ENCODE data around the gene RAB19. TPM values are rescaled to one million over a fixed set of nuclear protein-coding genes. Genes with fewer than 3 reads are reported as not detected.

RAB19 gene
- polyA plus RNA-seq, 1 donor from 2014 or later: not detected

DNA sequence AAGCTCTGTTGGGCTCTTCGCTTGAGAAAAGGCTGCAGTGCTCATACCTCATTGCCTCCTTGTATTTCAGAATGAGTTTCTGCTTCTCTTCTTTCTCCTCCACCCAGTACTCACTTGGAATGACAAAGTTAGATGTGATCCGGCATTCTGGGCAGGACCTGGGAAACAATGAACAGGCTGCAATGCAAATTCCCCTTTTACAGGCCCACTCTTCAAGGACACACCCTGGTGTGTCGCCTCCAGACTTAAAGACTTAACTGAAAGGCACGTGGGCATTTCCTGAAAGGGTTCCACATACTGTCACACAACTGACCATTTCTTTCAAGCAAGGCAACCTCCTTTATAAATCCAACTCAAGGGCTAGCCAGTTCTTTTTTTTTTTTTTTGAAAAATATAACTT is 51.9 kb downstream of the RAB19 start:
- no peaks in the 10 kb centered on the region for H3K9me3 ChIP-seq (ENCODE audit: low read length)
- H4K20me1 ChIP-seq (ENCODE audit: insufficient read depth): no peaks in the 10 kb centered on the region
- H3K36me3 ChIP-seq (ENCODE audit: insufficient read depth, low read length): peaks cover 9% of the 10 kb centered on the region
- no peaks in the 10 kb centered on the region for H3F3A ChIP-seq (ENCODE audit: insufficient read depth, low read length, poor library complexity, severe bottlenecking)
- H3K27ac ChIP-seq (ENCODE audit: low read length): no peak overlapping the region
- no peak overlapping the region for H2AFZ ChIP-seq (ENCODE audit: low read depth, low read length)
- H3K4me2 ChIP-seq (ENCODE audit: low read length): no peak overlapping the region
- TF ChIP-seq, protein P1, sequence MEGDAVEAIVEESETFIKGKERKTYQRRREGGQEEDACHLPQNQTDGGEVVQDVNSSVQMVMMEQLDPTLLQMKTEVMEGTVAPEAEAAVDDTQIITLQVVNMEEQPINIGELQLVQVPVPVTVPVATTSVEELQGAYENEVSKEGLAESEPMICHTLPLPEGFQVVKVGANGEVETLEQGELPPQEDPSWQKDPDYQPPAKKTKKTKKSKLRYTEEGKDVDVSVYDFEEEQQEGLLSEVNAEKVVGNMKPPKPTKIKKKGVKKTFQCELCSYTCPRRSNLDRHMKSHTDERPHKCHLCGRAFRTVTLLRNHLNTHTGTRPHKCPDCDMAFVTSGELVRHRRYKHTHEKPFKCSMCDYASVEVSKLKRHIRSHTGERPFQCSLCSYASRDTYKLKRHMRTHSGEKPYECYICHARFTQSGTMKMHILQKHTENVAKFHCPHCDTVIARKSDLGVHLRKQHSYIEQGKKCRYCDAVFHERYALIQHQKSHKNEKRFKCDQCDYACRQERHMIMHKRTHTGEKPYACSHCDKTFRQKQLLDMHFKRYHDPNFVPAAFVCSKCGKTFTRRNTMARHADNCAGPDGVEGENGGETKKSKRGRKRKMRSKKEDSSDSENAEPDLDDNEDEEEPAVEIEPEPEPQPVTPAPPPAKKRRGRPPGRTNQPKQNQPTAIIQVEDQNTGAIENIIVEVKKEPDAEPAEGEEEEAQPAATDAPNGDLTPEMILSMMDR (IDR thresholded peaks at IDR 0.05; ENCODE audit: poor library complexity, severe bottlenecking): no peak
- no peaks in the 10 kb centered on the region for H3K9me2 ChIP-seq (ENCODE audit: insufficient read depth, low read length)
- H3K27me3 ChIP-seq (ENCODE audit: insufficient read depth, low read depth, low read length): no peaks in the 10 kb centered on the region
- H3K9ac ChIP-seq (ENCODE audit: low read length): no peak overlapping the region
- H3K79me2 ChIP-seq (replicated peaks; ENCODE audit: insufficient read depth, low read length): no peaks in the 10 kb centered on the region
- H3K4me3 ChIP-seq (ENCODE audit: low read length): no peak overlapping the region

DNA sequence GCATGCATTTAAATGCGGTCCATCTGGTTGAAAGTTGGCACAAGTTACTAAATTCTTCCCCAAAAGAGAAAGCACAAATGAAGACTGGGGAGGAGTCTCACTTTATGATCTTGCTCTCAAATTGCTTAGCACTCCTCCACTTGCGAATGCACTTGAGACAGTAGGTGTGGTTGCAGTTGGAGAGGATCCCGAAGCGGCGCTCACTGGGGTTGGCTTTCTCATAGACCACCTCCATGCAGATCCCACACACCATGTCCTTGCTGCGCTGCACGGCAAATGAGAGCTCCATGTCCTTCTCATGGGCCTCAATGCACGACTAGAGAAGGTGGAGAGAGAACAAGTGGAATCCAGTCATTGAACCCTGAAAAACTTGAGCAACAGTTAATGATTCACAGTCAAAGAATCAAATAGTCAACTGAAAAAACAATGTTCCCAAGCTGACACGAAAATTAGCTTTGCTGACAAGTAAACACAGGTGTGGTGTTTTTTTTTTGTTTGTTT is 52.7 kb downstream of the RAB19 start:
- peaks cover 9% of the 10 kb centered on the region for H3K36me3 ChIP-seq (ENCODE audit: insufficient read depth, low read length)
- no peak overlapping the region for H3K27ac ChIP-seq (ENCODE audit: low read length)
- H2AFZ ChIP-seq (ENCODE audit: low read depth, low read length): no peak overlapping the region
- H3K4me3 ChIP-seq (ENCODE audit: low read length): no peak overlapping the region
- no peaks in the 10 kb centered on the region for H3K9me2 ChIP-seq (ENCODE audit: insufficient read depth, low read length)
- no peaks in the 10 kb centered on the region for H4K20me1 ChIP-seq (ENCODE audit: insufficient read depth)
- no peak overlapping the region for H3K4me2 ChIP-seq (ENCODE audit: low read length)
- TF ChIP-seq, protein P1 (IDR thresholded peaks at IDR 0.05; ENCODE audit: poor library complexity, severe bottlenecking): no peak
- TF ChIP-seq MXI1 (conservative IDR thresholded peaks at IDR 0.05; ENCODE audit: poor library complexity, severe bottlenecking) (no peak), TAF1 (IDR thresholded peaks at IDR 0.05; ENCODE audit: low read depth) (no peak), RAD21 (conservative IDR thresholded peaks at IDR 0.05) (no peak), SMC3 (conservative IDR thresholded peaks at IDR 0.05; ENCODE audit: poor library complexity) (no peak)
- H3K9ac ChIP-seq (ENCODE audit: low read length): no peak overlapping the region
- no peaks in the 10 kb centered on the region for H3K9me3 ChIP-seq (ENCODE audit: low read length)
- H3K27me3 ChIP-seq (ENCODE audit: insufficient read depth, low read depth, low read length): no peaks in the 10 kb centered on the region
- H3K79me2 ChIP-seq (replicated peaks; ENCODE audit: insufficient read depth, low read length): no peaks in the 10 kb centered on the region
- H3F3A ChIP-seq (ENCODE audit: insufficient read depth, low read length, poor library complexity, severe bottlenecking): no peaks in the 10 kb centered on the region

DNA sequence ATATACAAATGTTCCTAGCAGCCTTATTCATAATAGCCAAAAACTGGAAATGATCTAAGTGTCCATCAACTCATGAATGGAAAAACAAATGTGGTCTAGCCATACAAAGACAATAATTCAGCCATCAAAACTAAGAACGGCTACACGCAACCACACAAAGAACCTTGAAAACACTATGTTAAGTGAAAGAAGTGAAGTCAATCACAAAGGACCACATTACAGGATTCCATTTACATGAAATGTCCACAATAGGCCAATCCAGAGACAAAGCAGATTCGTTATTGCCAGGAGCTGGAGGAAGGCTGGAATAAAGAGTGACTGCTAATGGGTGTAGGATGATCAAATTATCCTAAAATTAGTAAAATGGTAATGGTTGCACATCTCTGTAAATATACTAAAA is 54.3 kb downstream of the RAB19 start:
- Histone ChIP-seq H3F3A (ENCODE audit: insufficient read depth, low read length, poor library complexity, severe bottlenecking) (no peaks in the 10 kb centered on the region), H3K79me2 (replicated peaks; ENCODE audit: insufficient read depth, low read length) (no peaks in the 10 kb centered on the region), H4K20me1 (ENCODE audit: insufficient read depth) (no peaks in the 10 kb centered on the region), H3K4me2 (ENCODE audit: low read length) (no peak overlapping the region), H3K9me2 (ENCODE audit: insufficient read depth, low read length) (no peaks in the 10 kb centered on the region), H3K27ac (ENCODE audit: low read length) (no peak overlapping the region), H3K9ac (ENCODE audit: low read length) (no peak overlapping the region), H3K27me3 (ENCODE audit: insufficient read depth, low read depth, low read length) (no peaks in the 10 kb centered on the region), H3K9me3 (ENCODE audit: low read length) (no peaks in the 10 kb centered on the region), H2AFZ (ENCODE audit: low read depth, low read length) (no peak overlapping the region), H3K4me3 (ENCODE audit: low read length) (no peak overlapping the region), H3K36me3 (ENCODE audit: insufficient read depth, low read length) (peaks cover 9% of the 10 kb centered on the region)
- TF ChIP-seq POLR2AphosphoS5 (IDR thresholded peaks at IDR 0.05) (no peak), EP300 (conservative IDR thresholded peaks at IDR 0.05; ENCODE audit: poor library complexity, severe bottlenecking) (no peak), RAD21 (conservative IDR thresholded peaks at IDR 0.05) (no peak), MXI1 (conservative IDR thresholded peaks at IDR 0.05; ENCODE audit: poor library complexity, severe bottlenecking) (no peak), TAF1 (IDR thresholded peaks at IDR 0.05; ENCODE audit: low read depth) (no peak), SMC3 (conservative IDR thresholded peaks at IDR 0.05; ENCODE audit: poor library complexity) (no peak)
- TF ChIP-seq, protein P2, sequence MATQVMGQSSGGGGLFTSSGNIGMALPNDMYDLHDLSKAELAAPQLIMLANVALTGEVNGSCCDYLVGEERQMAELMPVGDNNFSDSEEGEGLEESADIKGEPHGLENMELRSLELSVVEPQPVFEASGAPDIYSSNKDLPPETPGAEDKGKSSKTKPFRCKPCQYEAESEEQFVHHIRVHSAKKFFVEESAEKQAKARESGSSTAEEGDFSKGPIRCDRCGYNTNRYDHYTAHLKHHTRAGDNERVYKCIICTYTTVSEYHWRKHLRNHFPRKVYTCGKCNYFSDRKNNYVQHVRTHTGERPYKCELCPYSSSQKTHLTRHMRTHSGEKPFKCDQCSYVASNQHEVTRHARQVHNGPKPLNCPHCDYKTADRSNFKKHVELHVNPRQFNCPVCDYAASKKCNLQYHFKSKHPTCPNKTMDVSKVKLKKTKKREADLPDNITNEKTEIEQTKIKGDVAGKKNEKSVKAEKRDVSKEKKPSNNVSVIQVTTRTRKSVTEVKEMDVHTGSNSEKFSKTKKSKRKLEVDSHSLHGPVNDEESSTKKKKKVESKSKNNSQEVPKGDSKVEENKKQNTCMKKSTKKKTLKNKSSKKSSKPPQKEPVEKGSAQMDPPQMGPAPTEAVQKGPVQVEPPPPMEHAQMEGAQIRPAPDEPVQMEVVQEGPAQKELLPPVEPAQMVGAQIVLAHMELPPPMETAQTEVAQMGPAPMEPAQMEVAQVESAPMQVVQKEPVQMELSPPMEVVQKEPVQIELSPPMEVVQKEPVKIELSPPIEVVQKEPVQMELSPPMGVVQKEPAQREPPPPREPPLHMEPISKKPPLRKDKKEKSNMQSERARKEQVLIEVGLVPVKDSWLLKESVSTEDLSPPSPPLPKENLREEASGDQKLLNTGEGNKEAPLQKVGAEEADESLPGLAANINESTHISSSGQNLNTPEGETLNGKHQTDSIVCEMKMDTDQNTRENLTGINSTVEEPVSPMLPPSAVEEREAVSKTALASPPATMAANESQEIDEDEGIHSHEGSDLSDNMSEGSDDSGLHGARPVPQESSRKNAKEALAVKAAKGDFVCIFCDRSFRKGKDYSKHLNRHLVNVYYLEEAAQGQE (IDR thresholded peaks at IDR 0.05; ENCODE audit: borderline replicate concordance): no peak
- TF ChIP-seq, protein P1 (IDR thresholded peaks at IDR 0.05; ENCODE audit: poor library complexity, severe bottlenecking): no peak
